GM21576 (cell line): ENCODE data around the gene HBA2.
"Not testable (repeated sequence)": the region's sequence is repeated elsewhere in the genome, so short reads cannot be mapped to it uniquely, and the experiment has no call there.

Experiments used
- ATAC-seq: cut with Tn5 transposase; IDR thresholded peaks from one replicate; pipeline ENCODE4 v1.9.1; 2021; ENCODE audit warnings: mild to moderate bottlenecking, moderate library complexity; ENCODE audit not compliant: unreplicated experiment

The HBA2 gene

DNA sequence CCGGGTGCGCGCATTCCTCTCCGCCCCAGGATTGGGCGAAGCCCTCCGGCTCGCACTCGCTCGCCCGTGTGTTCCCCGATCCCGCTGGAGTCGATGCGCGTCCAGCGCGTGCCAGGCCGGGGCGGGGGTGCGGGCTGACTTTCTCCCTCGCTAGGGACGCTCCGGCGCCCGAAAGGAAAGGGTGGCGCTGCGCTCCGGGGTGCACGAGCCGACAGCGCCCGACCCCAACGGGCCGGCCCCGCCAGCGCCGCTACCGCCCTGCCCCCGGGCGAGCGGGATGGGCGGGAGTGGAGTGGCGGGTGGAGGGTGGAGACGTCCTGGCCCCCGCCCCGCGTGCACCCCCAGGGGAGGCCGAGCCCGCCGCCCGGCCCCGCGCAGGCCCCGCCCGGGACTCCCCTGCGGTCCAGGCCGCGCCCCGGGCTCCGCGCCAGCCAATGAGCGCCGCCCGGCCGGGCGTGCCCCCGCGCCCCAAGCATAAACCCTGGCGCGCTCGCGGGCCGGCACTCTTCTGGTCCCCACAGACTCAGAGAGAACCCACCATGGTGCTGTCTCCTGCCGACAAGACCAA is at the start of gene HBA2:
Gene HBA2, plus strand, starts transcription at position 503 of the 568 bp plus-strand sequence. Its CDS starts 37 bp downstream, at position 540.
- ATAC-seq: not testable (repeated sequence)

DNA sequence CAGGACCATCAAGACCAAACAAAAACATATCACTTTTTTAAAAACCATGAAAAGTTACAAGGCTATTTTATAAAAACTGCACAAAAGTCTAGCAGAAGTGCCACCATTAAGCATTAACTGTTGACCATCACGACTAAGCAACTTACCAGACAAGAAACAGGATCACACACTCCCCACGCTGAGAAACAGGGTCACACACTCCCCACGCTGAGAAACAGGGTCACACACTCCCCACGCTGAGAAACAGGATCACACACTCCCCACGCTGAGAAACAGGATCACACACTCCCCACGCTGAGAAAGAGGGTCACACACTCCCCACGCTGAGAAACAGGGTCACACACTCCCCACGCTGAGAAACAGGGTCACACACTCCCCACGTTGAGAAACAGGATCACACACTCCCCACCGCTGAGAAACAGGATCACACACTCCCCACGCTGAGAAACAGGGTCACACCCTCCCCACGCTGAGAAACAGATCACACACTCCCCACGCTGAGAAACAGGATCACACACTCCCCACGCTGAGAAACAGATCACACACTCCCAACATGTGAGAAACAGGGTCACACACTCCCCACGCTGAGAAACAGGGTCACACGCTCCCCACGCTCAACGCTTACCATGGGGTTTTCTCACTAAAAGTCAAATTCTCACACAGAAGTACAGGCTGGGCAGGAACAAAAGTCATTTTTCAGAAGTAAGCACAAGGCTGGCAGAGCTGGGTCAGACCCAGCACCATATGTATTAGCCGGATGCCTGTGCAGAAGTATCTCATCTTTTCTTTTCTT is 48.9 kb upstream of the HBA2 start:
- ATAC-seq: not testable (repeated sequence)

DNA sequence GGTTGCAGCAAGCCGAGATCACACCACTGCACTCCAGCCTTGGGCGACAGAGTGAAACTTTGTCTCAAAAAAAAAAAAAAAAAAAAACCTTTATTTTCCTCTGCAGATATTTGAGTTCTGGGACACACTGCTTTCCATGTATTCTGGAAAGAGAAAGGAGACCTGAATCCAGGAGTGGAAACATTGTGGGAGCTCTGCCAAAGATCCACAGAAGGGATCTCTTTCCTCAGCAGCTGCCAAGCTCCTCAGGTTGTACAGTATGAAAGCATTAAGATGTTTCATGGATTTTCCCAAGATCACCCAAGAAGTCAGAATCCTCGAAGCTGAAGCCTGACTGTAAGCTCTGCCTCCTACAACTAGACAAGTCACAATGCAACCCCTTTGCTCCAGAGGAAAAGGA is 47.7 kb upstream of the HBA2 start:
- no peak for ATAC-seq

DNA sequence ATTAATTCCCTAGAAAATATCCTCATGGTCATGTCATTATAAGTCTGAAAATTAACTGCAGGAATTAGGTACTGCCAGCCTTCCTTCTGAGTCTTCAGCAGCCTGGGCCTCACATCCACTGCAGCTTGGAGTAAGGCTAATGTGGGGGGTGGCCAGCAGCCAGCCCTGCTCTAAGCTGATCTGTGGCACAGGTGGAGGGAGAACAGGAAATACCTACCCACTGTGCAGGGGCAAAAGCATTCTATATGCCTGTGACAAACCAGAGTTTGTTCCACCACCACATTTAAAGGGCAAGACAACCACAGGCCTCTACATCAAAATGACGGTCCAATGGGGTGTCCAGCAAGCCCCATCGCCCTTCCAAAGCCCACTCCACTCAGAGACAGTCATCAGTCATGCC is 43.6 kb upstream of the HBA2 start:
- ATAC-seq: no peak

DNA sequence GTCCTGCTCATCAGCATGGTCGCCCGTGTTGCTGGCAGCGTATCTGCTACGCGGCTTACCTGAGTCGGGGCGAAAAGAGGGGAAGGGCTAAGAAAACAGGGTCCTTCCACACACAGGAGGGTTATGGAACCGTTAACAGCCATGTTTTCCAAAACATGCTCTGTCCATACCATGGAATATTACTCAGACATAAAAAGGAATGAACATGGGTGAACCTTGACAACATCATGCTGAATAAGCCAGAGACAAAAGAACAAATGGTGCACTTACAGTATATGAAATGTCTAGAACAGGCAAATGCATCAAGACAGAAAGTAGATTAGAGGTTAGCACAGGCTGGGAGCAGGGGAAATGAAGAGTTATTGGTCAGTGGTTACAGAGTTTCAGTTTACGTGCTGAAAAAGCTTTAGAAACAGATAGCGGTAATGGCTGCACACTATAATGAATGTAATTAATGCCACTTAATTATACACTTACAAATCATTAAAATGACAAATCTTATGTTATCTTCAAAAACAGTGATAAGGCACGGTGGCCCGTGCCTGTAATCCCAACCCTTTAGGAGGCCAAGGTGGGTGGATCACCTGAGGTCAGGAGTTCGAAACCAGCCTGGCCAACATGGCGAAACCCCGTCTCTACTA is 42.0 kb upstream of the HBA2 start:
- ATAC-seq: no peak

DNA sequence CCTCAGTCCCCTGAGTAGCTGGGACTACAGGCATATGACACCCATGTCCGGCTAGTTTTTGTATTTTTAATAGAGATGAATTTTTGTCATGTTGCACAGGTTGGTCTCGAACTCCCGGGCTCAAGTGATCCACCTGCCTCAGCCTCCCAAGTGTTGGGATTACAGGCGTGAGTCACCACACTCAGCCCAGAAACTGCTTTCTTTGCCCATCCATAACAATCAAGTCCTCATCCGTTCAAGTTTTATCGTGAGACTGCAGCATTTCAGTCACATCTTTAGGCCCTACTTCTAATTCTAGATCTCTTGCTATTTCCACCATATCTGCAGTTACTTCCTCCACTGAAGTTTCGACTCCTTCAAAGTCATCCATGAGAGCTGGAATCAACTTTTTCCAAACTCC is 40.6 kb upstream of the HBA2 start:
- ATAC-seq: no peak

DNA sequence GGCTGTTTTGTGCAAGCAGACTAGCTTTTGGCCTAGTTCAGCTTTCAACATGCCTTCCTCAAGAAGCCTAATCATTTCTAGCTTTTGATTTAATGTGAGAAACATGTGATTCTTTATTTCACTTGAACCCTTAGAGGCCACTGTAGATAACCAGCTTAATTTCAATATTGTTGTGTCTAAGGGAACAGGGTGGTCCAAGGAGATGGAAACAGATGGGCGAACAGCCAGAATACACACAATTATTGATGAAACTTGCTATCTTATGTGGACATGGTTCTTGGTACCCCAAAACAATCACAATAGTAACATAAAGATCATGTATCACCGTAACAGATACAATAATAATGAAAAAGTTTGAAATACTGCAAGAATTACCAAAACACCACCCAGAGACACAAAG is 39.0 kb upstream of the HBA2 start:
- no peak for ATAC-seq

DNA sequence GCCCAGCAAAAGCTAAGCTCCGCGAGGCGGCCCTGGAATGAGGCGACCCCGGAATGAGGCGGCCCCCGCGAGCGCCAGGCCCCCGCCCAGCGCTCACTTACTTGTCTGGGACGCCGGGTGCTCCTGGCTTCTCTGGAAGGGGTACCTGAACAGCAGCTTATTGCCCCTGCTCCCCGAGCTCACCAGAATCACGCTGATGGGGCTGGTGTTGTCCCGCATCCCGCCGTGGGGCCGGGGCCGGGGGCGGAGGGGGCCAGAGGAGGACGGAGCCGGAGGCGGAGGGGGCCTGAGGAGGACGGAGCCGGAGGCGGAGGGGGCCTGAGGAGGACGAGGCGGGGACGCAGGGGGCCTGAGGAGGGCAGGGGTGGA is 34.6 kb upstream of the HBA2 start:
- no peak for ATAC-seq

DNA sequence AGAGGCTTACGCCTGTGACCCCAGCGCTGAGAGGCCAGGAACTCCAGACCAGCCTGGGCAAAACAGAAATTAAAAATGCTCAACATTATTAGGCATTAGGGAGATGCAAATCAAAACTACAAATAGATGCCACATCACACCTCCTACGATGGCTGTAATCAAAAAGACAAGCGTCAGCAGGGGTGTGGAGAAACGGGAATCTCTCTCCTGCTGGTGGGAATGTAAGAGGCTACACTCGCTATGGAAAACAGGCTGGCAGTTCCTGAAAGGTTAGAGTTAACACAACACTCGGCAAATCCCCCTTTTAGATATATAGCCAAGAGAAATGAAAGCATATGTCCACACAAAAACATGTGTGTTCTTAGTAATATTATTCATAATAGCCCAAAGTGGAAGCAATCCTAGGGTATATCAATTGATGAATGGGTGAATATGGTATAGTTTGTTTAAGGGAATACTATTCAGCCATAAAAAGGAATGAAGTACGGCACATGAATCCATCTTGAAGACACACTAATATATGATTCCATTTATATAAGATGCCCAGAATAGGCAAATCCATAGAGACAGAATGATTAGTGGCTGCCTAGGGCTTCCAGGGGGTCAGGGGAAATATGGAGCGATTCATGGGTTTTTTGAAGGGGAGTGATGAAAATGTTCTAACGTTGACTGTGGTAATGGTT is 32.4 kb upstream of the HBA2 start:
- no peak for ATAC-seq

DNA sequence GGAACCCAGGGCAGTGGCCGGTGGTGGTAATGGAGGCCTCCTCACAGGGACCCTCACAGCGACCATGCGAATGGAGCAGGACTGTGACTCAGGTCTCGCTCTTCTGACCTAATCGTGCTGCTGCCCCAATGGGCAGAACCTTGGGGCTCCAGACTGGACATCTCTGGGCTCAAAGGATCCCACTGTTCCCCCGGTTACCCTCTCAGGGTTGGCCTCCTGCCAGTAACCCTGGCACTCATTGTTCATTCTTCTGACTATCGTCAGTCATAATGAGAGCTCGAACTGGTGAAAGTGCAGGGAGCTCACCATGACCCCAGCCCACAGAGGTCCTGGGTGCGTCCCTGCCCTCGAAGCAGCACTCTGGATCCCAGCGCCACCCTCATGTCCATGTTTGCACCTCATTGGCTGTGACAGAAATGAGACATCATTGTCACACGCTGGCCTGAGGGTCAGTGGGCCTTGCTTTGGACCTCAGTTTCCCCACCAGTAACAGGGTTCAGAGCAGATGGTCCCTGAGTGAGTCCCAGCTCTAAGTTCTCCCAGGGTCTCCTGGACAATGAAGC is 30.2 kb upstream of the HBA2 start:
- no peak for ATAC-seq

DNA sequence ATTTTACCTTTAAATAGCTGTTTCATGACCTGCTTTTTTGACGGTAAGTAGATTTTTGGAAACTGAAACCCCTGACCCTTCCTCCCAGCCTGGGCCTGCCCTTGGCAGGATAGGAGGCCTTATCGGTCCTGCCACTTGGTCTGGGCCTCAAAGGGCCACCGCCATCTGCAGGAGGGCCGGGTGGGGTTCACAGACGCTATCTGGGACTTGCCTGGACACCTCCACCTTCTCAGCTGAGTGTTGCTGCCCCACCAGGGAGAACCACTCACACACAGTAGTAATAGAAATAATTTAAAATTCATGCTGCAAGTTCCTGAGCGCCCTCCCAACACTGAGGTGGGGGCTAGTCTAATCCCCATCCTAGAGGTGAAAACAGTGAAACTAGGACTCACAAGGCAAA is 29.6 kb upstream of the HBA2 start:
- ATAC-seq: no peak

DNA sequence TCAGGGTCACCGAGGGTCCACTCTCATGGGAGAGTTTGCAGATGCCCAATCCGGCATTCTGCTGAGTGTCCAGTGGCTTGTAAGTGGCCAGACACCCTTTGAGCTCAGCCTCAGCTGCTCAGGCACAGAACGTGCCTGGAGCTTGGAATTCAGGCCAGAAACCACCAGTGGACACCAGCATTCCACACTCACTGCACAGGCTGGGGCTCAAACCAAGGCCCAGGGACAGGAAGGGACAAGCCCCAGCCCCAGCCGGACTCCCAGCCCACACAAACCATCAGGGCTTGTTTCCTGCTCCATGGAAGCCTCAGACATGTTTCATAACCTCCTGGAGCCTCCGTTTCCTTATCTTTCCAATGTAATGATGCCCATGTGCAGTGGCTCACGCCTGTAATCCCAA is 29.2 kb upstream of the HBA2 start:
- no peak for ATAC-seq

DNA sequence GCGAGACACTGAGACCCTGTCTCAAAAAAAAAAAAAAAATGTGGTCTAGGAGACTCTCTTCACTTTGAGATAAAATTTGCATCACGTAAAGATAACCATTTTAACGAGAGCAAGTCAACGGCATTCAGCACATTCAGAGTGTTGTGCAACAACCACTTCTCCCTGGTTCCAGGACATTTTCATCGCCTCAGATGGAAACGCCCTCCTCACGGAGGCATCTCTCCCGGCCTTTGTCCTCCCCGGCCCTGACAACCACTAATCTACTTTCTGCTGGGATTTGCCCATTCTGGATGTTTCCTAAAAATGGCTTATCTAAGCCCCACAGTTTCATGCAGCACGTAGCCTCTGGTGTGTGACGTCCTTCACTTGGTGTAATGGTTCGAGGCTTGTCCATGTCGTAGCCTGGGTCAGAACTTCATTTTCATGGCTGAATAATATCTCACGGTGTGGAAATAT is 27.9 kb upstream of the HBA2 start:
- no peak for ATAC-seq

DNA sequence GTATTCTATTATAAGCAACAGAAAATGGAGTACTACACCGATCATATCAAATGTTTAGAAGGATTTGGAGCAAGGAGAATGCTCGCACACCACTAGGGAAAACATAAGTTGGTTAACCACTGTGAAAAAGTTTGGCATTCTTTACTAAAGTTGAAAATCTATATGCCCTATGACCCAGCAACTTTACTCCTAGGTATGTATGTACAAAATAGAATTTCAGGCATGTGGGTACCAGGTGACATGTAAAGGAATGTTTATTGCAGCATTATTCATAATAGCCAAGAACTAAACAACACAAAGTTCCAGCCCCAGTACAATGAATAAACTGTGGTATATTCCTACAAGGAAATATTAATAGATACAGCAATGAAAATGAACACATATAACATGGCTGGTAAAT is 26.0 kb upstream of the HBA2 start:
- no peak for ATAC-seq

DNA sequence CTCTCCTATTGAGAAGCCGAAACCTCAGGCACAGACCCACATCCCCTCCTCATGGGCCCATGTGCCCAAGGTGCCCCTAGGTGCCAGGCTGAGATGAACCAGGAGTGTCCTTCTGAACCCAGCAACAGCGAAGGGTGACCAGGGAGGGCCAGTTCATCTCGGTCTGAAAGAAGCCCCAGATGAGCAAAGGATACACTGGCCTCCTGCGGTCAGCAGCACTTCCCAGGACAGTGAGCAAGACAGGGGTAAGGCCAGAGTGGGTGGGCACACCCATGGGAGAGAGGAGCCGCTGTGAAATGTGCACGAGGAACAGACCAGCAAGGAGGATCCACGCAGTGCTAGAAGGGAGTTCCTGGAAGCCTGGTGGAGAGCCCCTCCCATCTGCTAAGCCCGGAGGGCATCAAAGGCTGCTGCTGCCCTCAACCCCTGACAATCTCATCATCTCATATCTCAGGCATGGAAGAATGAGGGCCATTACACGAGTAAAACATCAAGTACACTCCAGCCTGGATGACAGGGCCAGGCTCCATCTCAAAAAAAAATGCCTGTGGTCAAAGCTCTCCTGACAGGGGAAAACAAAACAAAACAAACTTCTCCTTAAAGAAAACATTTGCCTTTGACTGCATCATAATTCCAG is 23.5 kb upstream of the HBA2 start:
- ATAC-seq: no peak

DNA sequence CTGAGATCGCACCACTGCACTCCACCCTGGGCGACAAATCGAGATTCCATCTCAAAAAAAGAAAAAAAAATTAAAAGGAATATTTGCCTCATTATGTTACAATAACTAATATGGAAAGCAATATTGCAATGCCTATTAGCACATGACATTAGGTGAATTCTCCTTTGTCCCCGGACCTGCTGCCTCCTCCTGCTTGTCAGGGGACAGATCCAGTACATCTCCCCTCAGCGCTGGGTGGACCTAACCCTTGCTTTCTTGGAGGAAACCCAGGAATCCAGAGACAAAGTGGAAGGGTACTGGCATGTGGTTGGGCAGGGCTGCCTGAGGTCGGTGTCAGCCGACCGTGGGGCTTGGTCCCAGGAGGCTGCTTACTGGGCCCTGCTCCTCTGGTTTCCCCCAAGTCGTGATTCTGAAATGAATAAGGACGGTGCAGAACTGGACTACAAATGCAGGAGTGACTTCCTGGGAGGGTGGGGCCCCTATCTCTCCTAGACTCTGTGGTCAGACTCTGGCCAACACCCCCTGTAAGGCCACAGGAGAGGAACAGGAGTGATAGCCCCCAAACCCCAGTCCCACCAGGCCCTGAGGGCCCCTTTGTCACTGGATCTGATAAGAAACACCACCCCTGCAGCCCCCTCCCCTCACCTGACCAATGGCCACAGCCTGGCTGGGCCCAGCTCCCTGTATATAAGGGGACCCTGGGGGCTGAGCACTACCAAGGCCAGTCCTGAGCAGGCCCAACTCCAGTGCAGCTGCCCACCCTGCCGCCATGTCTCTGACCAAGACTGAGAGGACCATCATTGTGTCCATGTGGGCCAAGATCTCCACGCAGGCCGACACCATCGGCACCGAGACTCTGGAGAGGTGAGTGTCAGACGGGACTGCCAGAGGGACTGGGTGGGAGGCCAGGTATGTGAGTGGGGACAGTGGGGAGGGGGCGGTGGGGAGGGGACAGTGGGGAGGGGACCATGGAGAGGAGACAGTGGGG is 20.2 kb upstream of the HBA2 start, which contains the start of gene HBZ:
Gene HBZ, plus strand, starts transcription at position 504 of the 988 bp plus-strand sequence. Its CDS starts 266 bp downstream, at position 770.
- no peak for ATAC-seq

DNA sequence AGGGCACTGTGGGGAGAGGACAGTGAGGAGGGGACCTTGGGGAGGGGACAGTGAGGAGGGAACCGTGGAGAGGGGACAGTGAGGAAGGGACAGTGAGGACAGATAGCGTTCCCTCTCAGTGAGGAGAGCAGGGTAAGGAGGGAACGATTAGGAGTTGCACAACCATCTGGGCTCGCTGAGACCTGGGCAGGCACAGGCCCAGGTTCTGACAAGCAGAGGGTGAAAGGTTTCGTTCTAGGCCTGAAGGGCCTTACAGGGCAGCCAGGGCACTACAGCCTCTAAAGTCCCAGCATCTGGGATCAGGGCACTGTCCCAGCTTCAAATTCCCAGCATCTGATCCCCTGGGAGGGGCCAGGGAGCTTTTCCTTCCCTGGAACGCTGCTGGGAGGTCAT is 19.6 kb upstream of the HBA2 start:
- ATAC-seq: not testable (repeated sequence)

DNA sequence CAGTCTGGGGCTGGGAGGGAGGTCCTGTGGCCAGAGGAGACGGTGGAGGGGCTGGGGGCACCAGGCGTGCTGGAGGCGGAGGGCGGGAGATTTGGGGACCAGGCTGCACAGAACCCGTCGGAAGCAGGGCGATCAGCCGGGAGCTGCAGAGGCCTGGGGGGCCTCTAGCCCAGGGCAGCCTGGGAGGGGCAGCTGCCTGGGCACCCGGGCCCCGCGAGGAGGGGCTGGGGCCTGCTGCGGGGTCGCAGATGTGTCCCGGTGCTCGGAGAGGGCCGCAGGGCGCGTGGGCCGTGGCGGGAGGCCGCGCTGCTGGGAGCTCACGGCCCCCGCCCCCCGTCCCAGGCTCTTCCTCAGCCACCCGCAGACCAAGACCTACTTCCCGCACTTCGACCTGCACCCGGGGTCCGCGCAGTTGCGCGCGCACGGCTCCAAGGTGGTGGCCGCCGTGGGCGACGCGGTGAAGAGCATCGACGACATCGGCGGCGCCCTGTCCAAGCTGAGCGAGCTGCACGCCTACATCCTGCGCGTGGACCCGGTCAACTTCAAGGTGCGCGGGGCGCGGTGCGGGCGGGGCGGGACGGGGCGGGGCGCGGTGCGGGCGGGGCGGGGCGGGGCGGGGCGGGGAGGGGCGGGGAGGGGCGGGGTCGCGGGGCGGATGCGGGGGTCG is 19.0 kb upstream of the HBA2 start:
- ATAC-seq: not testable (repeated sequence)
